SK-N-SH (cell line): Measurements from ENCODE around the gene RIOX2. TPM values are rescaled to one million over a fixed set of nuclear protein-coding genes. Genes with fewer than 3 reads are reported as not detected.

Source experiments
- CTCF ChIA-PET: fragments of 300-600, 350-600 bp; formaldehyde crosslinking; extraction: SDS; loops from one replicate; lab custom pipeline; 2021; lab: Yijun Ruan, JAX
- POLR2A ChIA-PET: fragments of 350-600 bp; sonication (Branson Sonifier 250); formaldehyde crosslinking; extraction: SDS; loops from one replicate; lab custom pipeline; 2020; ENCODE audit warnings: antibody characterized with exemption, inconsistent platforms; lab: Yijun Ruan, JAX
- DNase-seq: peaks from one replicate; pipeline ENCODE4 v3.0.0; 2012
- H2AFZ ChIP-seq: fragments of 200-600 bp; sonication (generic); 2 replicates; pipeline ENCODE4 v1.8.1; 2016; ENCODE audit warnings: antibody characterized with exemption, mild to moderate bottlenecking, low read depth
- H3F3A ChIP-seq: fragments of 200-600 bp; sonication (generic); replicated peaks from 2 replicates; pipeline ENCODE3; 2016; ENCODE audit warnings: antibody characterized with exemption, mild to moderate bottlenecking; ENCODE audit not compliant: insufficient read depth
- H3K27ac ChIP-seq, 2 experiments: fragments of 200-500 bp in 1 of 2; fragments of 200-600 bp in 1 of 2; sonication (Bioruptor generic) in 1 of 2; sonication (generic), shearing (Covaris generic) in 1 of 2; 2 replicates each; pipeline versions ENCODE4 v1.5.1 to v1.6.1; 2014 to 2016; ENCODE audit warnings: low read depth in 2 of 2, inconsistent platforms in 1 of 2, low read length in 1 of 2, mild to moderate bottlenecking in 1 of 2, mixed read lengths in 1 of 2
- H3K27me3 ChIP-seq: fragments of 200-600 bp; sonication (generic), shearing (Covaris generic); 2 replicates; pipeline ENCODE4 v1.6.1; 2016; ENCODE audit warnings: mixed run types; ENCODE audit not compliant: insufficient read depth
- H3K36me3 ChIP-seq, 2 experiments: fragments of 200-500 bp in 1 of 2; fragments of 200-600 bp in 1 of 2; sonication (Bioruptor generic) in 1 of 2; sonication (generic) in 1 of 2; replicated peaks in 1 of 2; 2 replicates each; pipeline versions ENCODE3 to v1.5.1; 2014 to 2016; ENCODE audit warnings: low read length in 1 of 2, mild to moderate bottlenecking in 1 of 2; ENCODE audit not compliant: insufficient read depth in 2 of 2, control insufficient read depth in 1 of 2
- H3K4me1 ChIP-seq, 2 experiments: fragments of 200-500 bp in 1 of 2; fragments of 200-600 bp in 1 of 2; sonication (Bioruptor generic) in 1 of 2; sonication (generic), shearing (Covaris generic) in 1 of 2; 2 replicates each; pipeline versions ENCODE4 v1.5.1 to v1.6.1; 2014 to 2016; ENCODE audit warnings: low read depth in 1 of 2, low read length in 1 of 2, mixed run types in 1 of 2; ENCODE audit not compliant: insufficient read depth in 2 of 2, control insufficient read depth in 1 of 2
- H3K4me2 ChIP-seq: fragments of 200-600 bp; sonication (generic), shearing (Covaris generic); 2 replicates; pipeline ENCODE4 v1.6.1; 2017; ENCODE audit warnings: mixed run types
- H3K4me3 ChIP-seq, 2 experiments: fragments of 200-500 bp in 1 of 2; fragments of 200-600 bp in 1 of 2; sonication (Bioruptor generic) in 1 of 2; sonication (generic), shearing (Covaris generic) in 1 of 2; 2 replicates each; pipeline versions ENCODE4 v1.5.1 to v1.8.1; 2014 to 2016; ENCODE audit warnings: low read depth in 2 of 2, inconsistent platforms in 1 of 2, low read length in 1 of 2, mild to moderate bottlenecking in 1 of 2, mixed read lengths in 1 of 2, moderate library complexity in 1 of 2
- H3K79me2 ChIP-seq: fragments of 200-600 bp; sonication (generic); 2 replicates; pipeline ENCODE4 v1.8.1; 2017; ENCODE audit warnings: mild to moderate bottlenecking; ENCODE audit not compliant: insufficient read depth
- H3K9ac ChIP-seq: fragments of 200-600 bp; sonication (generic); 2 replicates; pipeline ENCODE4 v1.6.1; 2017; ENCODE audit warnings: mixed run types
- H3K9me2 ChIP-seq: fragments of 200-600 bp; sonication (generic); 2 replicates; pipeline ENCODE4 v1.6.1; 2017; ENCODE audit warnings: mixed run types
- H3K9me3 ChIP-seq: fragments of 200-600 bp; sonication (generic); 2 replicates; pipeline ENCODE4 v1.6.1; 2017; ENCODE audit warnings: mixed run types, mild to moderate bottlenecking, moderate library complexity
- H4K20me1 ChIP-seq: fragments of 200-600 bp; sonication (generic); 2 replicates; pipeline ENCODE4 v1.6.1; 2017; ENCODE audit warnings: mild to moderate bottlenecking, mixed run types; ENCODE audit not compliant: insufficient read depth
- EP300 ChIP-seq, 2 experiments: IDR thresholded peaks; 2 replicates each; pipeline versions ENCODE4 v1.4.0 to v1.6.1; 2012; ENCODE audit warnings: borderline replicate concordance in 1 of 2, low read depth in 1 of 2, low read length in 1 of 2
- EZH2phosphoT487 ChIP-seq: fragments of 200-600 bp; sonication (generic); IDR thresholded peaks from 2 replicates; pipeline ENCODE4 v1.6.1; 2017; ENCODE audit warnings: low read depth, mixed run types, mild to moderate bottlenecking, antibody characterized with exemption, moderate library complexity, borderline replicate concordance
- FOSL2 ChIP-seq: IDR thresholded peaks from 2 replicates; pipeline ENCODE4 v1.4.0; 2012; ENCODE audit warnings: low read depth, mild to moderate bottlenecking, moderate library complexity, borderline replicate concordance
- FOXJ3 ChIP-seq: sonication (generic); formaldehyde crosslinking; IDR thresholded peaks from 2 replicates; pipeline ENCODE4 v1.5.1; 2020; ENCODE audit warnings: mild to moderate bottlenecking, missing genetic modification reagents
- GABPA ChIP-seq: IDR thresholded peaks from 2 replicates; pipeline ENCODE4 v1.4.0; 2012; ENCODE audit warnings: low read depth, mild to moderate bottlenecking
- GATA2 ChIP-seq: sonication (generic); formaldehyde crosslinking; IDR thresholded peaks from 2 replicates; pipeline ENCODE4 v1.5.0; 2020; ENCODE audit warnings: mild to moderate bottlenecking, missing genetic modification reagents
- JUND ChIP-seq: IDR thresholded peaks from 2 replicates; pipeline ENCODE4 v1.4.0; 2012
- NFIC ChIP-seq: IDR thresholded peaks from 2 replicates; pipeline ENCODE4 v1.4.0; 2012; ENCODE audit warnings: borderline replicate concordance
- NRF1 ChIP-seq: IDR thresholded peaks from 2 replicates; pipeline ENCODE4 v1.6.1; 2012; ENCODE audit warnings: low read depth, mild to moderate bottlenecking, low read length
- POLR2AphosphoS5 ChIP-seq: IDR thresholded peaks from 2 replicates; pipeline ENCODE4 v1.6.1; 2012; ENCODE audit warnings: low read depth, low read length
- RAD21 ChIP-seq: IDR thresholded peaks from 2 replicates; pipeline ENCODE4 v1.6.1; 2012; ENCODE audit warnings: mild to moderate bottlenecking, low read length
- RFX5 ChIP-seq: IDR thresholded peaks from 2 replicates; pipeline ENCODE4 v1.6.1; 2012; ENCODE audit warnings: mild to moderate bottlenecking, improper control_type of control experiment, low read length
- TAF1 ChIP-seq: IDR thresholded peaks from 2 replicates; pipeline ENCODE4 v1.6.1; 2012; ENCODE audit warnings: low read depth, mild to moderate bottlenecking, low read length, moderate library complexity, borderline replicate concordance
- TCF12 ChIP-seq: IDR thresholded peaks from 2 replicates; pipeline ENCODE4 v1.4.0; 2012
- YY1 ChIP-seq: IDR thresholded peaks from 2 replicates; pipeline ENCODE4 v1.4.0; 2012; ENCODE audit warnings: low read depth, mild to moderate bottlenecking
- WGBS: methylation state at CpG from one replicate; pipeline ENCODE4 v1.1.6; 2017; ENCODE audit warnings: low lambda C conversion rate; 5-methylcytosine and 5-hydroxymethylcytosine counted together
- polyA plus RNA-seq, 3 experiments: library from polyadenylated mRNA; depleted of rRNA; stranded (reverse); fragments of >200 nt; gene quantifications; 2 replicates each; pipeline ENCODE4 v1.2.3, GENCODE V29; 2012
- TF ChIP-seq, protein P1 (sequence below): IDR thresholded peaks from 2 replicates; pipeline ENCODE4; 2012
- TF ChIP-seq, protein P2 (sequence below): fragments of 150-350 bp; IDR thresholded peaks from 2 replicates; pipeline ENCODE4 v1.6.1; 2016; ENCODE audit warnings: mild to moderate bottlenecking, low read depth, low read length
- TF ChIP-seq, protein P3 (sequence below): IDR thresholded peaks from 2 replicates; pipeline ENCODE4 v1.6.1; 2012; ENCODE audit warnings: mild to moderate bottlenecking, low read depth, low read length, moderate library complexity
- TF ChIP-seq, protein P4 (sequence below): IDR thresholded peaks from 2 replicates; pipeline ENCODE4 v1.4.0; 2012; ENCODE audit warnings: low read depth, borderline replicate concordance

Gene RIOX2
- polyA plus RNA-seq, 1 of the 3 experiments (the other 2 are of a cell fraction): 12.9 TPM

DNA sequence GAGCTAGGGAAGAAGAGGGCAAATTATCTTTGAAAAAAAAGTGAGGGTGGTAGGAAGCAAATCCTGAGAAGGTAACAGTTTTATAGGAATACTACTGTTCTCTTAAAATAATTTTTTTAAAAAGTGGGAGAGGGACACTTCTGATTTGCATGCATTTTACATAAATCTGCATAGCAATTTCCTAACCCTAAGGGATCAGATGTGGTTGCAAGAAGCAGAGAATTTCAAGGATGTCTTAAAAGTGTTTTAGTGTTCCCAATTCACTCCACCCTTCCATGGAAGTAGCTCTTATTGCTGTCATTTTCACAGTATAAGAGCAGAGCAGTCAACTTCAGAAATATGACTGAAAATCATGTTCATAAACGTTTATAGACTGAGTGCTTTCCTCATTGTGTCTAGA lies 27.8 kb upstream of the RIOX2 start (continued):
- TF ChIP-seq, protein P1, sequence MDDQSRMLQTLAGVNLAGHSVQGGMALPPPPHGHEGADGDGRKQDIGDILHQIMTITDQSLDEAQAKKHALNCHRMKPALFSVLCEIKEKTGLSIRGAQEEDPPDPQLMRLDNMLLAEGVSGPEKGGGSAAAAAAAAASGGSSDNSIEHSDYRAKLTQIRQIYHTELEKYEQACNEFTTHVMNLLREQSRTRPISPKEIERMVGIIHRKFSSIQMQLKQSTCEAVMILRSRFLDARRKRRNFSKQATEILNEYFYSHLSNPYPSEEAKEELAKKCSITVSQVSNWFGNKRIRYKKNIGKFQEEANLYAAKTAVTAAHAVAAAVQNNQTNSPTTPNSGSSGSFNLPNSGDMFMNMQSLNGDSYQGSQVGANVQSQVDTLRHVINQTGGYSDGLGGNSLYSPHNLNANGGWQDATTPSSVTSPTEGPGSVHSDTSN: no peak
- TF ChIP-seq, all 33 proteins: peak for 0

DNA sequence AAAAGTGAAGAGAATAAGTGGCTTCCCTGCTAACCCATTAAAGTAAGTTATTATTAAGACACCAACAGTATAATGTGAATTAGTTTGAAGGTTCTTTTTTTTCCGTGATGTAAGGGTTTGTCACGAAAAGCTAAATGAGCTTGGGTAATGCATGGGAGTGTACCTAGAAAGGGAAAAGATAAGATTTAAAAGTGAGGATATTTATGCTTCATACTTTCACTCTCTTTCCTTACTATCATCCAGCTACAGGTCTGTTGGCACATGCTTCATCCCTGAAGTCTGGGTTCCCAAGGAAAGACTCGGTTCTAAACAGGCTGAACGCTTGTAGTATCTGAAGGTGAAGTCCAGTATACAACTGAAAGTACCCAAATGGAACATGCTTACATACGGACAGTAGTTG lies 26.9 kb upstream of the RIOX2 start:
- Histone ChIP-seq H3K4me3 (no peak overlapping the region), H3K79me2 (no peaks in the 10 kb centered on the region), H3F3A (no peaks in the 10 kb centered on the region), H3K9me2 (no peaks in the 10 kb centered on the region), H3K9ac (no peak overlapping the region), H3K4me2 (no peak overlapping the region), H3K9me3 (no peaks in the 10 kb centered on the region)
- CTCF ChIA-PET: interaction anchor here (0.9 kb wide), 1 partner anchor 24 kb away, joined by 3 read pairs; no protein-coding TSS in a partner anchor
- TF ChIP-seq TAF1: no peak
- TF ChIP-seq, protein P2, sequence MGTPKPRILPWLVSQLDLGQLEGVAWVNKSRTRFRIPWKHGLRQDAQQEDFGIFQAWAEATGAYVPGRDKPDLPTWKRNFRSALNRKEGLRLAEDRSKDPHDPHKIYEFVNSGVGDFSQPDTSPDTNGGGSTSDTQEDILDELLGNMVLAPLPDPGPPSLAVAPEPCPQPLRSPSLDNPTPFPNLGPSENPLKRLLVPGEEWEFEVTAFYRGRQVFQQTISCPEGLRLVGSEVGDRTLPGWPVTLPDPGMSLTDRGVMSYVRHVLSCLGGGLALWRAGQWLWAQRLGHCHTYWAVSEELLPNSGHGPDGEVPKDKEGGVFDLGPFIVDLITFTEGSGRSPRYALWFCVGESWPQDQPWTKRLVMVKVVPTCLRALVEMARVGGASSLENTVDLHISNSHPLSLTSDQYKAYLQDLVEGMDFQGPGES: no peak
- no peak for TF ChIP-seq FOSL2
- TF ChIP-seq EZH2phosphoT487: no peak
- TF ChIP-seq, all 33 proteins: peak for 0
- DNase-seq: no peak
- Histone ChIP-seq H3K36me3 (no peaks in the 10 kb centered on the region), H3K4me1 (no peaks in the 10 kb centered on the region; a peak in 1 of 4 replicates), H3K27me3 (no peaks in the 10 kb centered on the region), H3K27ac (no peak overlapping the region), H4K20me1 (no peaks in the 10 kb centered on the region), H2AFZ (no peak overlapping the region)
- 50% methylated on average over 5 of the region's 5 CpGs for WGBS
- POLR2A ChIA-PET: no interaction called here

DNA sequence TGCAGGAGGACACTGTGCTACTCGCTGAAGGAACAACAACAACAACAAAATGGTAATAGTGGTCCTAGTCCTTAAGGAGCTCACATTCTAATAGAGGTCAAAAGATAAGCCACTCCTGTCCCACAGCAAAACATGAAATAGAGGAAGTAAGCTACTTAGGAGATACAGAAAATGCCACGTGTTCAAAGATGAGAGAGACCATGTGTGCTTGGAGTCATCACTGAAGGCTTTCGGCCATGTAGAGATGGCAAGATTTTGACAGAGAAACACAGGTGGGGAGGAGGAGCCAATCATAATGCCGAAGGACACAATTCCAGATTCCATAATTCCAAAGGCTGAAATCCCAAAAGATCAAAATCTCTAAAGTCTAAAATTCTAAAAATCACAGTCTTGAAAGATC lies 24.8 kb upstream of the RIOX2 start:
- no peak overlapping the region for H2AFZ ChIP-seq
- no peak overlapping the region for H3K27ac ChIP-seq
- no peaks in the 10 kb centered on the region for H3K79me2 ChIP-seq
- H3F3A ChIP-seq: no peaks in the 10 kb centered on the region
- H3K9me3 ChIP-seq: no peaks in the 10 kb centered on the region
- no peaks in the 10 kb centered on the region for H3K36me3 ChIP-seq
- no peak overlapping the region for H3K9ac ChIP-seq
- no peak for DNase-seq
- H3K4me3 ChIP-seq: no peak overlapping the region
- H3K4me2 ChIP-seq: no peak overlapping the region
- H3K4me1 ChIP-seq: no peaks in the 10 kb centered on the region
- CTCF ChIA-PET: interaction anchor here (0.9 to 1.9 kb wide), 3 partner anchors 26 to 205 kb away, joined by 4 to 9 read pairs (median 5); no protein-coding TSS in a partner anchor
- no peaks in the 10 kb centered on the region for H3K9me2 ChIP-seq
- no peaks in the 10 kb centered on the region for H3K27me3 ChIP-seq
- POLR2A ChIA-PET: no interaction called here
- 45% methylated on average over 4 of the region's 4 CpGs for WGBS
- H4K20me1 ChIP-seq: no peaks in the 10 kb centered on the region
- TF ChIP-seq, protein P1: no peak
- TF ChIP-seq TCF12 (no peak), GATA2 (CRISPR knock-in tag) (no peak), RAD21 (no peak), GABPA (no peak), FOSL2 (no peak), NRF1 (no peak), JUND (no peak), YY1 (no peak), RFX5 (no peak), FOXJ3 (CRISPR knock-in tag) (no peak), NFIC (no peak), EP300 (IDR thresholded peaks at IDR 0.05; ENCODE audit: borderline replicate concordance in 1 of 2, low read depth in 1 of 2, low read length in 1 of 2) (no peak), POLR2AphosphoS5 (no peak)
- TF ChIP-seq, protein P3, sequence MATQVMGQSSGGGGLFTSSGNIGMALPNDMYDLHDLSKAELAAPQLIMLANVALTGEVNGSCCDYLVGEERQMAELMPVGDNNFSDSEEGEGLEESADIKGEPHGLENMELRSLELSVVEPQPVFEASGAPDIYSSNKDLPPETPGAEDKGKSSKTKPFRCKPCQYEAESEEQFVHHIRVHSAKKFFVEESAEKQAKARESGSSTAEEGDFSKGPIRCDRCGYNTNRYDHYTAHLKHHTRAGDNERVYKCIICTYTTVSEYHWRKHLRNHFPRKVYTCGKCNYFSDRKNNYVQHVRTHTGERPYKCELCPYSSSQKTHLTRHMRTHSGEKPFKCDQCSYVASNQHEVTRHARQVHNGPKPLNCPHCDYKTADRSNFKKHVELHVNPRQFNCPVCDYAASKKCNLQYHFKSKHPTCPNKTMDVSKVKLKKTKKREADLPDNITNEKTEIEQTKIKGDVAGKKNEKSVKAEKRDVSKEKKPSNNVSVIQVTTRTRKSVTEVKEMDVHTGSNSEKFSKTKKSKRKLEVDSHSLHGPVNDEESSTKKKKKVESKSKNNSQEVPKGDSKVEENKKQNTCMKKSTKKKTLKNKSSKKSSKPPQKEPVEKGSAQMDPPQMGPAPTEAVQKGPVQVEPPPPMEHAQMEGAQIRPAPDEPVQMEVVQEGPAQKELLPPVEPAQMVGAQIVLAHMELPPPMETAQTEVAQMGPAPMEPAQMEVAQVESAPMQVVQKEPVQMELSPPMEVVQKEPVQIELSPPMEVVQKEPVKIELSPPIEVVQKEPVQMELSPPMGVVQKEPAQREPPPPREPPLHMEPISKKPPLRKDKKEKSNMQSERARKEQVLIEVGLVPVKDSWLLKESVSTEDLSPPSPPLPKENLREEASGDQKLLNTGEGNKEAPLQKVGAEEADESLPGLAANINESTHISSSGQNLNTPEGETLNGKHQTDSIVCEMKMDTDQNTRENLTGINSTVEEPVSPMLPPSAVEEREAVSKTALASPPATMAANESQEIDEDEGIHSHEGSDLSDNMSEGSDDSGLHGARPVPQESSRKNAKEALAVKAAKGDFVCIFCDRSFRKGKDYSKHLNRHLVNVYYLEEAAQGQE: no peak
- TF ChIP-seq, protein P4, sequence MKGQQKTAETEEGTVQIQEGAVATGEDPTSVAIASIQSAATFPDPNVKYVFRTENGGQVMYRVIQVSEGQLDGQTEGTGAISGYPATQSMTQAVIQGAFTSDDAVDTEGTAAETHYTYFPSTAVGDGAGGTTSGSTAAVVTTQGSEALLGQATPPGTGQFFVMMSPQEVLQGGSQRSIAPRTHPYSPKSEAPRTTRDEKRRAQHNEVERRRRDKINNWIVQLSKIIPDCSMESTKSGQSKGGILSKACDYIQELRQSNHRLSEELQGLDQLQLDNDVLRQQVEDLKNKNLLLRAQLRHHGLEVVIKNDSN: no peak
